SH-SY5Y (cell line): ENCODE measurements around the gene ALDH1A2.

Experiments used
- GATA2 ChIP-seq: IDR thresholded peaks from 2 replicates; pipeline ENCODE4 v1.6.1; 2011; ENCODE audit warnings: mild to moderate bottlenecking, low read depth, low read length
- GATA3 ChIP-seq: IDR thresholded peaks from 2 replicates; pipeline ENCODE4 v1.6.1; 2011; ENCODE audit warnings: low read depth, mild to moderate bottlenecking, low read length, moderate library complexity

The ALDH1A2 gene

DNA sequence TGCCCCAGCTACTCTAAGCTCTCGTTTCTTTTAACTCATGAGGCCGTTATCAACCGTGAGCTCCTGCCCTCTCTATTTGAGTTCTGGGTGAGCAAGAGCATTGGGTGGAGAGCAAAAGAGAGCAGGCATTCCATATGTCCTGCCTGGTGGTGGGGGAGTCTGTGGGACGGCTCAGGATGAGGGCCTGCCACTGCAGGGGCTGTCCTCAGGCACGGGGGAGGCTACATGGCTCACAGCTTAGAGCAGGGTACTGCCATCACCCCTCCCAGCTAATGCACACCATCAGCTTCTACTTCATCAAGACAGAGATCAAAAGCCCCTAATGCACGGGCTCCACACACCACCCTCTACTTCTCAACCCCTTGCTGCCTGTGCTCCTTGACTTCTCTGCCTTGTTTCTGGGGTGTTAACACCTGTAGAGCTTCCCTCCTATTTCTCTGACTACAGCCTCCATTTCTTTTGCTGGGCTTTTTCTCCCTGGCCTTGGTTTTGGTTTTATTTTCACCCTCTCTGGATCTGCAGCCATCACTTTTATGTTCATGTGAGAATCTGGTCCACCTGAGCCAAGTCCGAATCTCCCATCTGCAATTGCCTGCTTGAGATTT lies 114.1 kb downstream of the ALDH1A2 start:
- TF ChIP-seq GATA2 (no peak), GATA3 (no peak)

DNA sequence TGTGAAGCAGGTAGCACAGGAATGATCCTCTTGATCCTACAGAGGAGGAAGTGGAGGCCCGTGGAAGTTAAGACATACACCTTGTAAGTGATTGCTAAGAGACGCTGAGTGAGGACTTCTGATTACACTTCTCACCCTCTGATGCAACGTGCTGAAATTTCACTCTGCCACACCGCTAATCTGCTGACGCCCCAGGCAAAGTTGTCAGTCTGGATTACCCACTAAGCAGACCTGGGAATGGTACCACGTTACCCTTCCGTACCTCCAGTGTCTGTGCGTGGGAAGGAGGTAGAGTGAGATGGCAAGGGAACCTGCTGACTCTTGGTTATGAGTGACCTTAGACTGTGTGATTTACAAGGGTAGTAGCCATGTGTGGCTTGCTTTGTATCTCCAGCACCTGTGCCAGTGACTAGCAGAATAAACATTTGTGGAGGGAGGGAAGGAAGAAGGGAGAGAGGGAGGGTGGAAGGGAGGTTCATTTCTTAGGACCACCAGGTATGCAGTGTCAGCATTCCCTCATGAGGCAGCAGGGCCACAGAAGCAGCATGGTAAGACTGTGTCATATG lies 115.0 kb downstream of the ALDH1A2 start:
- TF ChIP-seq GATA3 = no peak
- TF ChIP-seq GATA2 = no peak

DNA sequence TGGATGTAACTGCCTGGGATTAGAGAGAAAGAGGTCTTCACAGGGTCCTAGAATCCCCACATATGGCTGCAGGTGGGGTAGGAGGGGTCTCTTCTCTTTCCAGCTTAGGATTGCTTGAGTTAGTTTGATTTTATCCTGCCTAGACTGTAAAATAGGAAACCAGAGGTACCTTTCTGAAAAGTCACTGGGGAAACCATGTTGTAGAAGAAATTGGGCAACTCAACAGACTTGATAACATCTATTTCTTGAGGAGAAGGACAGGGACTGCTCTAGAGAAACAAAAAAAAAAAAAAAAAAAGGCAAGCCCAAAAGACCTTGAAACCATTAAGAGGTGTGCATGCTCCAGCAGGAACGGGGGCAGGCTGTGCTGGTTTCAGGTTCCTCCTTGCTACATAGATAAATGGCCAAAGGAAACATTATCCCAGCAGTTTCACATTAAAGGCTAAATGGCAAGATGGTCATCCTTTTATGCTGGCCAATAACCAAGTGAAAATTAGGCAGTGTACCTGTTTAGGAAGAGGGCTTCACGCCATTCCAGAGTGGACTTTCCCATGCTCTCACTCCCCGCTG lies 116.1 kb downstream of the ALDH1A2 start:
- no peak for TF ChIP-seq GATA3
- no peak for TF ChIP-seq GATA2

DNA sequence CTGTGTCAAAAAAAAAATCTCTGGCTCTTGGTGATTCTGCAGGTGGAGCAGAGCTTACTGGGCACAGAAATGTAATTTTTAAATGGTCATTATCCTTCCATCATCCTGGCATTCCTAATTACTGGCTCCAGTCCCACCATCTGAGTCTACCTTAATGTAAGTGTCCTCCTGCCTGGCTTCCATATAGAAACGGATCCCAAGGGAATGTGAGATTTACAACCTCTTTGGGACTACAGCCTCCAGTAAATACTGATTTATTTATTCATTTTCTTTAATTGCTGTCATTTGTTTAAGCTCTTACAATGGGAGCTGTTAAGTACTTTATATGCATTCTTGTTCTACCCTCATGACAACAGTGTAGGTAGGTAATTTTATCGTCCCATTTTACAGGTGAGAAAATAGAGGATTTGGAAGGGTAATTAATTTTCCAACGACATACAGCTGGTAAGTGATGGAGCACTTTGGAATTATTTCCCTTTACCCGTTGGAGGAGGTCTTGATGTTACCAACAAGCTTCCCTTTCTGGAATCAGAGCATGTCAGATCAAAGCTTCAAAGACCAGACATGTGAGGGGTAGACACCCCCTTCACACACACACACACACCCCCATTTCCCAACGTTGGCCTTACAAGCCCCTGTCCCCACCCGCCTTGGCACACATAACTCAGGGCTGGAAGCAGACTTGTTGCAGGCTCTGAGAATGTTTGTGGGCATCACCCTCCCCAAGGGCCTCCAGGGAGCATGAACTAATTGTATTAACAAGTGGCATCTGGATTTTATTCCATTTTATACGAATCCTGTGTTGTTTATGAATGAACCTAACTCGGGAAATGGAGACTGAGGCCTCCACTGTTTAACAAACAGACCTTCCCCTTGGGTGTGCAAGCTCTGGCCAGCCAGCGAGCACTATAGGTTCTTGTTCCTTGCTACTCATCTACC lies 116.9 kb downstream of the ALDH1A2 start:
- TF ChIP-seq GATA2 (peak; percentile 24; the same call in 1 of the 2 replicates), GATA3 (no peak)

DNA sequence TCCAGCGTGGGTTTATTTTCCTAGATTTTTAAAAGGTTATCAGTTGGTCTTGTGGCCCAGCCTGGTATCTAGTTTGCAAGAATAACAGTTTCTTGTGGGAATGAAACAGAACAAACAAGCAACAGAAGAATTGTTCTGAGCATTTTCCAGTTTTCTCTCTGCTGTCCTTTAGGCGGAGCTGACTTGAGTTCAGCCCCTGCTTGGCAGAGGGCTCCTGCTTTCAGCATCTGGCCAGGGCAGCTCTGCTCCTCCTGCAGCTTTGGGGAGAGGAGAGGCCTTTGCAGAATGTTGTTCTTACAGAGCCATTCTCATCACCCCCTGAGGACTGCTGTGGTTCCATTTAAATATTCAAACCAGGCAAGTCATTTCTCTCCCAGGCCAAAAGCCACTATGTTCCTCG lies 117.7 kb downstream of the ALDH1A2 start:
- no peak for TF ChIP-seq GATA2
- TF ChIP-seq GATA3 = no peak

DNA sequence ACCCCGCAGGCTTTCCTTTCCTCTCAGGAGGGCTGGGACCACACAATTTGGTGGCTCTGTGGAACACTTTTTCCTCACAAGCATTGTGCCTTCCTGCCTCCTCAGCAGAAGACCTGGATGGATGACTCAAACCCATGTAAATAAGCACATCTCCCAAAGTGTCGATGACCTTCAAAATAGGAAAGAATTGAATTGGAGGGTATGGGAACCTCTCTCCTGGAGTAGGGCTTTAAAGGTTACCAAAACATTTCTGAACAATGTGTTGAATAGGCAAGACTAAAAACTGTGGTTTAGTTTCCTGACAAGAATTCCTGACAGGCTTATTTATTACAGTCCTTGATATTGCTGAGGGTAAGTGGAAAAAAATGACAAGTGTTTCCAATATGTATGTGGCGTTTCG lies 118.2 kb downstream of the ALDH1A2 start:
- TF ChIP-seq GATA2 = no peak
- TF ChIP-seq GATA3 = no peak

DNA sequence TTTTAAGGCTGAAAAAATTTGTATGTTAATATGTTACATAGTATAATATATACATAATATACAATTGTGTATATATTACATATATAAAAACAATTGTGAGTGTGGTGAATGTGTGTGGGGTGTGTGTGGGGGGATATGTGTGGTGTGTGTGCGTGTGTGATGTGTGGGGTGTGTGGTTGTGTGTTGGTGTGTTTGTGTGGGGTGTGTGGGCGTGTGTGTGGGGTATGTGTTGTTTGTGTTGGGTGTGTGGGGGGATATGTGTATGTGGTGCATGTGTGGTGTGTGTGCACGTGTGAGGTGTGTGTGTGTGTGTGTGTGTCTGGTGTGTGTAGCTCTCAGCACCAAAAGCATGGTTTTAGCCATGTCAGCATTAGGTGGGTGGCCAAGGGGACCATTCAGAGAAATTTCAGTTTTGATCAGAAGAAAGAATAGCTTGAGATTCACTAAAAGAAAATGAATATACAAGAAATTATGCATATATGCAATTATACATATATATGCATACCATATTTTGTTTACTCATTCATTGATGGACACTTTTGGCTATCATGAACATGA lies 118.9 kb downstream of the ALDH1A2 start:
- no peak for TF ChIP-seq GATA3
- no peak for TF ChIP-seq GATA2

DNA sequence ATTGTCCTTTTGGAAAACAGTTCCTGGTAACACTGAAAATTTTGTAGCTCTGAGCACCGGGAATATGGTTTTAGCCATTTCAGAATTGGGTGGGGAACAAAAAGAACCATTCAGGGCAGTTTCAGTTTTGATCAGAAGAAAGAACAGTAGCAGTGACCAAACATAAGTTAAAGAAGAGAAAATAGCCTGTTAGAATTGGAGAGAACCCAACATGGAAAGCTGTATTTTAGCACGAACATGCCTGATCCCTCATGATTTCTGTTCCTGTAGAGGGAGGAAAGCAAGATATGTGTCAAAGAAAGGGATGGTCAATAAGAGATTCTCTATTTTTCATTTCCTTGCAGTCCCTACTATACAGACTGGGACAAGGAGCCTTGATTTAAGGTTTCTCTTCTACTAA lies 119.9 kb downstream of the ALDH1A2 start:
- TF ChIP-seq GATA3 (no peak), GATA2 (no peak)

DNA sequence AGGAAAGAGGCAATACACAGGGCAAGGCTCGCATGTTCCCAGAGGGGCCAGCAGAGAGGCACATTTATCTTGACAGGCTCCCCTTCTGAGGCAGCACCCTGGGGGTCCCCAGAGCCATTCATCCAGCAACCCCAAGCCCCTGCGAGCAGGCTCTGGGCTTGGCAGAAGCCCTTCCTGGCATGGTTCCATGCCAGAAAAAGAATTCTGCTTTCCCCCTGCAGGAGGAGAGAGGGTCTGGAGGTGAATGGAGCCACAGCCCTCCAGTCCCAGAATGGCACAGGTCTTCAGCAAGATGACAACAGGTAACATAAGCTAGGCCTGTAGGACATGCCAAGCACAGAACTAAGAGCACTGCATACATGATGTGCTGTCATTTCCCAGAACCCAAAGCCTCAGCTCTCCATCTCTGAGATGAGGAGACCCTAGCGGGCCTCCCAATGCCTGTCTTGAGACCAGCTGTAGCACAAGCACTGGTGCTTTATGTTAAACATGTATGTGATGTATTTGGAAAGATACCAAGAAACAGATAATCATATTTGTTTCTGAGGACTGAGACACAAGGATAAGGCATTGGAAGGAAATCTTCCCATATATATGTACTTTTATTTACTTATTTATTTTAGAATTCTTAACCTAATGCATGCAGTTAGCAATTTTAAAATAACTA lies 121.6 kb downstream of the ALDH1A2 start:
- TF ChIP-seq GATA3 = no peak
- no peak for TF ChIP-seq GATA2

DNA sequence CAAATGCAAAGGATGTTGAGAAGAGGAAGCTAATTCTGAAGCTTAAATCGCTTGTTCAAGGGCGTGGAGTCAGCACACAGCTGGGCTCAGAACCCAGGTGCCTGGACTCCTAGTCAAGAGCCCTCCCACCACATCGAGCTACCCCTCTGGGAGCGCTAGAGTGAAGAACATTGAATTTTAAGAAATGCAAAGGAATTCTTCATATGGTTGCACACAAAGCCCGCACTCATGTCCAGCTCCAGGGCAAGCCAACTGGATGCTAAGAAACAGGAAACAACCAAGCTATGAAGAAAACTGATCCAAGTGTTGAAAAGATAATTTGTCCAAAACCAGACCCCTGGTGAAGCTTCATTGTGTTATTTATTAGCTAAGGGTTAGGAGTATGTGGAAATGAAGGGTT lies 122.3 kb downstream of the ALDH1A2 start:
- TF ChIP-seq GATA2 (no peak), GATA3 (no peak)

DNA sequence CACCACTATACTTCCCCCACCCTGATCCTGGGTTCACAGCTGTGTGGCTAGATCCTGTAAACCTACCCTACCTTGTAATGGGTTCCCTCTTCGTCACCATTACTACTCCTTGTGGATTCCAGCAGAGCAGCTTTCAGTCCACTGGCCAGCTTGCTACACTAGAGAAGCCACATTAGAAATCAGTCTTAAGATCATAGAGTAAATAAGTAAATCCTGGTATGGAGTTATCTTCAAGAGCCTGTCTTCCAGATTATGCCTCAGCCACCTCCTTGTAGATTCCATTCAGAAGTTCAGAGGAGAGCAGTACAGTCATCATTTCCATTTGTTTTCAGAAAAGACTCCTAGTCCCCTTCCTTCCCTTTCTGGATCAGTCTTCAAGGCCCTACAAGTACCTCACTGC lies 123.7 kb downstream of the ALDH1A2 start:
- no peak for TF ChIP-seq GATA3
- no peak for TF ChIP-seq GATA2

DNA sequence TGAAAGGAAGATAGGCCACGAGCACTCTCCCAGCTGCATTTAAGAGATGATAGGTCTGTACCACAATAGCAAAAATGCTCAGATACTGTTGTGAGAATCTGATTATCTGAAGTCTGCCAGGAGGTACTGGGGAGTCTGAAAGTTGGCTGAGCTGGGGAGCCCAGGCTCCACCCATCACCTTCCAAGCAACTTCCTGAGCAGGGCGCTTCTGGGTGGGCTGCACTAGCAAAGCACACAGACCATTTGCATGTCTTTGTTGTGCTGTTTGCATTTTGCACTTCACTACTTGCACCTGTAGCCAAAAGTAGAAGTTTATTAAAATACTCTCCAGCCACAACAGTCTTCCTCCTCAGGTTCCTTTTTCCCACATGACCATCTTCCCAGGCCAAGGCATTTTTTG lies 133.2 kb downstream of the ALDH1A2 start:
- TF ChIP-seq GATA2 (no peak), GATA3 (no peak)

DNA sequence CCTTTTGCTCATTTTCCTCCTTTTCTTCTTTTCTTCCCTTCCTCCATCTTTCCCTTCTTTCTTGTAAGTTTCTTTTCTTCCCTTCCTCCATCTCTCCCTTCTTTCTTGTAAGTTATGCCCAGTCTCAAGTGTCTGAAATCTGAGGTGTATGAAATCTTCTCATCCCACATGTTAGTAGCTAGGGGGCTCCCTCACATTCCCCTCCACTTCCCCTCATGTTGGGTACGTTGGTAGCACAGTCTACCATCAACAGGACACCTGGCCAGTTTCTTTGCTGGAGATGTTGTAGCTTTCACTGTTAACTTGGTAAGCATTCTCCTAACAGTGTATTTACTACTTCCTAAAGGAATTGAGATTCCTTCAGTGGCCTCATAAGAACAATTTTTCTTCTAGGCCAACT lies 133.9 kb downstream of the ALDH1A2 start:
- TF ChIP-seq GATA2 (no peak), GATA3 (no peak)

DNA sequence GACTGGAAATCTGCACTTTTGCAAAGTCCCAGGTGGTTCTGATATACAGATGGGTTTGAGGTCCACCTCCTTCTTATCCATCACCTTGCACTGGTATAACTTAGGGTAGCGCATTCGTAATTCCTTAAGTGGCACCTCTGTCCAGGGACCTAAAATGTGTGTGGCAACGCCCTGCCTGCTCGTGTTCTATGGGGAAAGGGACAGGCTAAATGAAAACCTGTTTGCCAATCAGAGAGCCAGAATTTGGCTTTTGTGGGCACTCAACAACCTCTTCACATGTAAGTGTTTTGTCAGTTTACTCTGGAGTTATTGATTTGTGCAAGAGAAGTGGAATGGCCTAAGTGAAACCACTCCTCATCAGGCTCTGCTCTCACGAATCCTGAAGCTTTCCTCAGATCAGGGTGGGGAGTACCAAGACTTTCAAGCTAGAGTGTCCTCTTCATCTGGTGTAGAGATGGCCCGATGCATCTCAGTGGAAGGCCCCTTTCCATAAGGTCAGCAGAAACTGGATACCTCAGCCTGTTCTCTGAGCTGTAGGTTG lies 138.3 kb downstream of the ALDH1A2 start:
- TF ChIP-seq GATA3 (no peak), GATA2 (no peak)

DNA sequence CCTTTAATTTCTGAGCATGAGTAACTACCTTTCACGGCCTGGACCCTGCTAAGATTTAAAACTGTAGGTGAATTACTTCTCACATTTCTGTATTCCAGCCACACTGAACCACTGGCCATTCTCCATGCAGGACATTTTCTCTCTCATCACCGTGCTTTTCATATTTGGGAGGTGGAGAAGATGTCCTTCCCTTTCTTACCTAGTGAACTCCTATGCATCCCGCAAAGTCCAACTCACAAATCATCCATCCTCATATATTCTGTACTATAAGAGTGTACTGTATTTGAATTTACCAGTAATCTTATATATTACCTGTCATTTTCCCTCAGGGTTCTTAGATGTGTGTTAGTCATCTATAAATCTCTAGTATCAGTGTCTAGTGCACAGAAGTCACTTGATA lies 139.9 kb downstream of the ALDH1A2 start:
- TF ChIP-seq GATA3 (no peak), GATA2 (no peak)

DNA sequence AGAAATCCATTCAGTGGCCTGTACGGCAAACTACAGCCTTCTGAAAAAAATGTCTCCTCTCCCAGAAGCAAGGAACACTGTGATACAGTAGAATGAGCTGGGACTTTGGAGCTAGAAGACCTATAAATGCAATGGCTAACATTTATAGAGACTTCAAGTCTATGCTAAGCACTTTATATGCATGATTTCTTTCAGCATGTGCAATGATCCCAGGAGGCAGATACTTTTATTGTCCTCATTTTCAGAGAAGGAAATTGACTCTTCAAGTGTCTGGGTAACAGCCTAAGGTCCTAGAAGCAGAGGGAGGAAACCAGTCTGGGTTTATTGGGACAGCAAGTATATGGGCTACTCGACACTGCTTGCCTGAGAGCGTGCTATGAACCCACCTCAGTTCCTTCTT lies 140.9 kb downstream of the ALDH1A2 start:
- no peak for TF ChIP-seq GATA2
- no peak for TF ChIP-seq GATA3
